HG02884 (cell line): ENCODE results near the gene PTPN5.
"Not testable (repeated sequence)": the region's sequence is repeated elsewhere in the genome, so short reads cannot be mapped to it uniquely, and the experiment has no call there.

Experiments
- ATAC-seq: cut with Tn5 transposase; IDR thresholded peaks from one replicate; pipeline ENCODE4 v1.9.1; 2021; ENCODE audit warnings: mild to moderate bottlenecking, moderate library complexity; ENCODE audit not compliant: unreplicated experiment

Gene PTPN5

GRCh38 chr11:18692941-18693760 lies 98.4 kb downstream of the PTPN5 start:
- no peak for ATAC-seq

GRCh38 chr11:18691467-18692140 lies 100.0 kb downstream of the PTPN5 start:
- not testable (repeated sequence) for ATAC-seq

GRCh38 chr11:18684267-18684666 lies 107.3 kb downstream of the PTPN5 start:
- no peak for ATAC-seq

- ATAC-seq: no peak
Observed at GRCh38 chr11:18682466-18682865, 109.1 kb downstream of the PTPN5 start.

- not testable (repeated sequence) for ATAC-seq
Observed at GRCh38 chr11:18681949-18682348, 109.6 kb downstream of the PTPN5 start.
